CD1c-positive myeloid dendritic cell (primary cell): ENCODE results near the gene FLOT2.
"Not testable (repeated sequence)": the region's sequence is repeated elsewhere in the genome, so short reads cannot be mapped to it uniquely, and the experiment has no call there.

Source experiments
- DNase-seq: peaks from one replicate; pipeline ENCODE4 v3.0.0-alpha.2; 2016; ENCODE audit errors: extremely low spot score

FLOT2 gene

GRCh38 chr17:28873839-28874238, 23.7 kb downstream of the FLOT2 start:
- no peak for DNase-seq

- no peak for DNase-seq
Measured at GRCh38 chr17:28871056-28871579, 26.4 kb downstream of the FLOT2 start.

GRCh38 chr17:28867276-28867675, 30.3 kb downstream of the FLOT2 start:
- DNase-seq, result no peak

- DNase-seq, result peak; percentile 9
Measured at GRCh38 chr17:28865946-28866752, 31.4 kb downstream of the FLOT2 start.

- no peak for DNase-seq
Measured at GRCh38 chr17:28864991-28865849, 32.3 kb downstream of the FLOT2 start.

GRCh38 chr17:28863953-28864352, 33.6 kb downstream of the FLOT2 start:
- DNase-seq, result no peak

GRCh38 chr17:28862561-28862960, 35.0 kb downstream of the FLOT2 start:
- DNase-seq, result no peak

GRCh38 chr17:28861393-28862203, 35.9 kb downstream of the FLOT2 start:
- no peak for DNase-seq

- DNase-seq, result no peak
Measured at GRCh38 chr17:28860363-28860808, 37.1 kb downstream of the FLOT2 start.

- DNase-seq, result no peak
Measured at GRCh38 chr17:28858801-28859355, 38.7 kb downstream of the FLOT2 start.

- DNase-seq, result no peak
Measured at GRCh38 chr17:28857905-28858800, 39.4 kb downstream of the FLOT2 start.

- DNase-seq, result no peak
Measured at GRCh38 chr17:28856028-28856574, 41.4 kb downstream of the FLOT2 start.

GRCh38 chr17:28855336-28855679, 42.2 kb downstream of the FLOT2 start:
- no peak for DNase-seq

- peak; percentile 92 for DNase-seq
Measured at GRCh38 chr17:28854457-28855335, 42.8 kb downstream of the FLOT2 start, which contains the start of gene ERAL1. TSS of gene ERAL1 (plus strand) at chr17:28855016. CDS start at chr17:28855035, 19 bp downstream.

- DNase-seq, result no peak
Measured at GRCh38 chr17:28853295-28853694, 44.2 kb downstream of the FLOT2 start.

- no peak for DNase-seq
Measured at GRCh38 chr17:28849281-28849680, 48.3 kb downstream of the FLOT2 start.

- DNase-seq, result peak; percentile 67
Measured at GRCh38 chr17:28848667-28849066, 48.9 kb downstream of the FLOT2 start.

GRCh38 chr17:28846699-28847098, 50.8 kb downstream of the FLOT2 start:
- DNase-seq, result not testable (repeated sequence)

GRCh38 chr17:28846231-28846630, 51.3 kb downstream of the FLOT2 start:
- DNase-seq, result no peak
